Fibroblast of lung (primary cell): ENCODE data around the gene HIVEP1. TPM values are rescaled to one million over a fixed set of nuclear protein-coding genes. Genes with fewer than 3 reads are reported as not detected.

ENCODE experiments used
- DNase-seq, 2 donors: peaks; one replicate each; pipeline versions ENCODE4 v3.0.0 to v3.0.0-alpha.2; 2010; ENCODE audit warnings: low read depth in 2 of 2
- H2AFZ ChIP-seq: 2 replicates; pipeline ENCODE4 v1.5.1; 2012; ENCODE audit warnings: low read length, control low read depth, inconsistent platforms
- H3K27ac ChIP-seq: 2 replicates; pipeline ENCODE4 v1.5.1; 2011; ENCODE audit warnings: low read length, control low read depth; ENCODE audit not compliant: insufficient read depth
- H3K27me3 ChIP-seq: 2 replicates; pipeline ENCODE4 v1.5.1; 2011; ENCODE audit warnings: mild to moderate bottlenecking, low read length; ENCODE audit not compliant: control insufficient read depth, insufficient read depth
- H3K36me3 ChIP-seq: 2 replicates; pipeline ENCODE4 v1.5.1; 2011; ENCODE audit warnings: low read length; ENCODE audit not compliant: control insufficient read depth, insufficient read depth
- H3K4me1 ChIP-seq: 2 replicates; pipeline ENCODE4 v1.5.1; 2011; ENCODE audit warnings: low read length; ENCODE audit not compliant: control insufficient read depth, insufficient read depth; ENCODE audit errors: extremely low read depth
- H3K4me2 ChIP-seq: 2 replicates; pipeline ENCODE4 v1.5.1; 2011; ENCODE audit warnings: low read length, control low read depth; ENCODE audit not compliant: insufficient read depth; ENCODE audit errors: extremely low read depth
- H3K4me3 ChIP-seq, 4 experiments: fragments of 200-600 bp in 1 of 4; sonication (generic) in 1 of 4; replicated peaks in 1 of 4; 2 replicates each; pipeline ENCODE4 v1.5.1; 2011 to 2016; ENCODE audit warnings: low read length in 4 of 4, low read depth in 3 of 4, mild to moderate bottlenecking in 3 of 4, control low read depth in 2 of 4, inconsistent platforms in 1 of 4, mixed read lengths in 1 of 4; ENCODE audit not compliant: insufficient read depth in 1 of 4; ENCODE audit errors: control extremely low read depth in 1 of 4
- H3K79me2 ChIP-seq: 2 replicates; pipeline ENCODE4 v1.5.1; 2012; ENCODE audit warnings: mild to moderate bottlenecking, low read length, inconsistent platforms; ENCODE audit not compliant: control insufficient read depth, insufficient read depth
- H3K9ac ChIP-seq: 2 replicates; pipeline ENCODE4 v1.5.1; 2011; ENCODE audit warnings: mild to moderate bottlenecking, low read length, control low read depth; ENCODE audit not compliant: insufficient read depth
- H3K9me3 ChIP-seq: 2 replicates; pipeline ENCODE4 v1.5.1; 2012; ENCODE audit warnings: low read depth, low read length; ENCODE audit not compliant: control insufficient read depth, insufficient read depth
- H4K20me1 ChIP-seq: 2 replicates; pipeline ENCODE4 v1.5.1; 2011; ENCODE audit warnings: low read length; ENCODE audit not compliant: control insufficient read depth, insufficient read depth; ENCODE audit errors: extremely low read depth
- CTCF ChIP-seq, 2 donors: IDR thresholded peaks in 1 of 2; conservative IDR thresholded peaks in 1 of 2; 1 replicate in 1 of 2; 2 replicates in 1 of 2; pipeline ENCODE4 v1.5.1; 2011 to 2012; ENCODE audit warnings: low read length in 2 of 2, control low read depth in 1 of 2, inconsistent platforms in 1 of 2, low read depth in 1 of 2, mild to moderate bottlenecking in 1 of 2
- EZH2 ChIP-seq: IDR thresholded peaks from 2 replicates; pipeline ENCODE4 v1.5.1; 2012; ENCODE audit warnings: low read length, control low read depth, mild to moderate bottlenecking; ENCODE audit errors: missing control alignments
- polyA plus RNA-seq, 2 donors: library from polyadenylated mRNA; depleted of rRNA in 1 of 2; stranded (reverse) in 1 of 2; unstranded in 1 of 2; fragments of >200 nt; gene quantifications; 2 replicates each; pipeline ENCODE4 v1.2.1, GENCODE V29; 2011 to 2012; ENCODE audit warnings: missing spikeins in 1 of 2
- total RNA-seq: library from RNA; depleted of rRNA; stranded (reverse); fragments of >200 nt; gene quantifications from 2 replicates; pipeline ENCODE4 v1.2.1, GENCODE V29; 2014

Gene HIVEP1
- total and polyA plus RNA-seq, 2 donors (not counting 1 experiment from before 2014, with no cell fraction given) = 9.9 to 14.6 TPM

- H3K4me3 ChIP-seq = no peak overlapping the region
- H3K79me2 ChIP-seq = no peaks in the 10 kb centered on the region
- H4K20me1 ChIP-seq = no peaks in the 10 kb centered on the region
- TF ChIP-seq EZH2 (no peak), CTCF (conservative IDR thresholded peaks at IDR 0.05 in 1 of 2, IDR thresholded peaks at IDR 0.05 in 1 of 2; ENCODE audit: low read depth in 1 of 2, low read length in 2 of 2) (no peak)
- no peaks in the 10 kb centered on the region for H3K27me3 ChIP-seq
- H2AFZ ChIP-seq = no peak overlapping the region
- peaks cover 3% of the 10 kb centered on the region for H3K4me1 ChIP-seq
- H3K4me2 ChIP-seq = no peak overlapping the region
- H3K27ac ChIP-seq = no peak overlapping the region
- no peaks in the 10 kb centered on the region for H3K9me3 ChIP-seq
- DNase-seq = no peak
- no peak overlapping the region for H3K9ac ChIP-seq
- H3K36me3 ChIP-seq = no peaks in the 10 kb centered on the region
Measured at GRCh38 chr6:11975353-11975977, 36.6 kb upstream of the HIVEP1 start.

- H3K4me3 ChIP-seq = no peak overlapping the region
- H3K36me3 ChIP-seq = no peaks in the 10 kb centered on the region
- no peak for DNase-seq
- TF ChIP-seq EZH2 = no peak
- TF ChIP-seq CTCF (conservative IDR thresholded peaks at IDR 0.05 in 1 of 2, IDR thresholded peaks at IDR 0.05 in 1 of 2; ENCODE audit: low read depth in 1 of 2, low read length in 2 of 2) = no peak
- no peaks in the 10 kb centered on the region for H3K27me3 ChIP-seq
- no peak overlapping the region for H3K9ac ChIP-seq
- no peaks in the 10 kb centered on the region for H4K20me1 ChIP-seq
- H3K27ac ChIP-seq = no peak overlapping the region
- no peaks in the 10 kb centered on the region for H3K4me1 ChIP-seq
- no peak overlapping the region for H2AFZ ChIP-seq
- no peaks in the 10 kb centered on the region for H3K9me3 ChIP-seq
- H3K79me2 ChIP-seq = no peaks in the 10 kb centered on the region
- no peak overlapping the region for H3K4me2 ChIP-seq
Measured at GRCh38 chr6:11976489-11976888, 35.6 kb upstream of the HIVEP1 start.

- no peak overlapping the region for H3K4me2 ChIP-seq
- no peaks in the 10 kb centered on the region for H3K4me1 ChIP-seq
- H3K4me3 ChIP-seq = no peak overlapping the region
- no peak overlapping the region for H3K9ac ChIP-seq
- H3K36me3 ChIP-seq = no peaks in the 10 kb centered on the region
- no peaks in the 10 kb centered on the region for H4K20me1 ChIP-seq
- no peaks in the 10 kb centered on the region for H3K27me3 ChIP-seq
- H2AFZ ChIP-seq = no peak overlapping the region
- no peak for DNase-seq
- H3K27ac ChIP-seq = no peak overlapping the region
- H3K79me2 ChIP-seq = no peaks in the 10 kb centered on the region
- no peak for TF ChIP-seq CTCF (conservative IDR thresholded peaks at IDR 0.05 in 1 of 2, IDR thresholded peaks at IDR 0.05 in 1 of 2; ENCODE audit: low read depth in 1 of 2, low read length in 2 of 2)
- no peak for TF ChIP-seq EZH2
- H3K9me3 ChIP-seq = no peaks in the 10 kb centered on the region
Measured at GRCh38 chr6:11977193-11977592, 34.9 kb upstream of the HIVEP1 start.
